ENCODE data around the gene DPP7. TPM values are rescaled to one million over a fixed set of nuclear protein-coding genes. Genes with fewer than 3 reads are reported as not detected.

Gene DPP7
- total and polyA plus RNA-seq, 2 of the 8 experiments (the other 6 are each of a cell fraction or from before 2014, with no cell fraction given): 21.2 to 26.8 TPM

GRCh38 chr9:137086531-137087408 is 27.8 kb downstream of the DPP7 start, which contains the start of gene MAN1B1:
TSS of gene MAN1B1 (plus strand) at chr9:137086985. CDS start at chr9:137087000, 15 bp downstream.
- no peak within 1 kb of the TSS for H3K14ac ChIP-seq (ENCODE audit: insufficient read length)
- no peak within 1 kb of the TSS; the same call in 1 of the 2 replicates for H2AFZ ChIP-seq (ENCODE audit: low read length)
- FAIRE-seq (no peak), DNase-seq (ENCODE audit: low read depth in 1 of 2, low spot score in 2 of 2) (peak; percentile 97 to 99)
- no peak within 1 kb of the TSS for H2BK15ac ChIP-seq (ENCODE audit: low read length)
- CTCF ChIA-PET (ENCODE audit: partially characterized antibody): interaction anchor here (0.7 to 7.8 kb wide), 7 partner anchors 19 to 62 kb away, joined by 3 to 80 read pairs (median 5); partner anchors contain the start of gene SAPCD2
- H3K9me3 ChIP-seq (ENCODE audit: insufficient read depth in 2 of 2, low read depth in 1 of 2, low read length in 1 of 2): no peaks in the 10 kb centered on the region
- H3K36me3 ChIP-seq (ENCODE audit: control insufficient read depth in 2 of 4, insufficient read depth in 4 of 4, low read length in 3 of 4): no peaks in the 10 kb centered on the region; a peak in 1 of 8 replicates
- peak within 1 kb of the TSS; percentile 55 to 81 (median 71) for H3K4me3 ChIP-seq (ENCODE audit: extremely low read depth in 1 of 4, insufficient read depth in 2 of 4, low read depth in 3 of 4, low read length in 4 of 4)
- H2BK5ac ChIP-seq (ENCODE audit: low read depth, low read length): 0 out of 2 replicates have a peak within 1 kb of the TSS, but pooled peaks have one; percentile 60
- H4K8ac ChIP-seq (ENCODE audit: extremely low read depth, insufficient read depth, low read length): peak within 1 kb of the TSS; percentile 87
- H3K4me1 ChIP-seq (replicated peaks in 1 of 4; ENCODE audit: control insufficient read depth in 3 of 4, insufficient read depth in 4 of 4, low read length in 3 of 4): peaks cover 0 to 10% (median 4%) of the 10 kb centered on the region in 4 experiments; a peak in 4 of 7 replicates
- no peak within 1 kb of the TSS for H2BK120ac ChIP-seq (replicated peaks; ENCODE audit: low read depth, low read length)
- peak within 1 kb of the TSS; percentile 48; the same call in 1 of the 2 replicates for H3K18ac ChIP-seq (ENCODE audit: extremely low read depth, low read length)
- peaks cover 12% of the 10 kb centered on the region; the same call in 1 of the 2 replicates for H3K23me2 ChIP-seq (ENCODE audit: low read depth, low read length)
- POLR2A ChIA-PET (ENCODE audit: partially characterized antibody): interaction anchor here (0.8 to 1.8 kb wide), 12 partner anchors 9 to 154 kb away, joined by 3 to 9 read pairs (median 4); partner anchors contain the start of genes NPDC1, SAPCD2, TPRN and TUBB4B
- H3K4ac ChIP-seq (replicated peaks; ENCODE audit: insufficient read length, low read depth, low read length): no peak within 1 kb of the TSS
- H3K27ac ChIP-seq (ENCODE audit: low read depth, low read length): no peak within 1 kb of the TSS
- H3K56ac ChIP-seq (replicated peaks; ENCODE audit: insufficient read length, low read depth, low read length): no peak within 1 kb of the TSS
- peak within 1 kb of the TSS; percentile 40 to 54 (median 49); a peak in 5 of 7 replicates for H3K9ac ChIP-seq (replicated peaks in 1 of 4; ENCODE audit: extremely low read depth in 1 of 4, low read depth in 3 of 4, low read length in 3 of 4)
- H2AK5ac ChIP-seq (ENCODE audit: low read depth, low read length): no peak within 1 kb of the TSS
- H4K91ac ChIP-seq (replicated peaks; ENCODE audit: insufficient read length, low read length): peak within 1 kb of the TSS; percentile 18
- H3K79me1 ChIP-seq (ENCODE audit: low read depth, low read length): no peaks in the 10 kb centered on the region
- no peak within 1 kb of the TSS for H2BK20ac ChIP-seq (ENCODE audit: low read length)
- H4K5ac ChIP-seq (ENCODE audit: insufficient read length, low read depth, low read length): peak within 1 kb of the TSS; percentile 10
- no peak within 1 kb of the TSS for H3K23ac ChIP-seq (ENCODE audit: insufficient read length)
- H3K4me2 ChIP-seq (ENCODE audit: insufficient read depth in 1 of 2, low read depth in 2 of 2, low read length in 2 of 2): peak within 1 kb of the TSS; percentile 83 to 94
- no peaks in the 10 kb centered on the region for H3K79me2 ChIP-seq (ENCODE audit: control insufficient read depth in 1 of 2, insufficient read depth in 2 of 2, low read length in 2 of 2)
- peaks cover 0 to 11% (median 3%) of the 10 kb centered on the region in 4 experiments; a peak in 5 of 7 replicates for H3K27me3 ChIP-seq (replicated peaks in 1 of 4; ENCODE audit: control insufficient read depth in 3 of 4, extremely low read depth in 1 of 4, insufficient read depth in 3 of 4, low read length in 3 of 4)
- WGBS, 2 experiments (ENCODE audit: extremely low coverage in 1 of 2, insufficient coverage in 1 of 2, insufficient read length in 1 of 2, insufficient replicate concordance in 2 of 2, low coverage in 1 of 2, low lambda C conversion rate in 2 of 2, missing lambda C conversion rate in 1 of 2): 1% methylated on average over 84 of the region's 101 CpGs; no CpG with 5 or more reads in 1 of the 2 experiments
- no peaks in the 10 kb centered on the region for H4K20me1 ChIP-seq (replicated peaks in 1 of 2; ENCODE audit: control insufficient read depth in 1 of 2, insufficient read depth in 2 of 2, low read length in 2 of 2)
- no peak within 1 kb of the TSS; the same call in 1 of the 2 replicates for H2BK12ac ChIP-seq (ENCODE audit: low read depth, low read length)
- TF ChIP-seq CREB1 (IDR thresholded peaks at IDR 0.05) (peak; percentile 89), CBX5 (IDR thresholded peaks at IDR 0.05; ENCODE audit: low read depth, low read length) (no peak), CHD2 (IDR thresholded peaks at IDR 0.05; ENCODE audit: low read length) (no peak), PHF8 (conservative IDR thresholded peaks at IDR 0.05; ENCODE audit: low read depth, low read length) (peak; percentile 46), TAF1 (IDR thresholded peaks at IDR 0.05; ENCODE audit: low read depth, low read length) (peak; percentile 82), RXRA (IDR thresholded peaks at IDR 0.05; ENCODE audit: insufficient read depth, low read depth, low read length) (no peak), RAD21 (IDR thresholded peaks at IDR 0.05 in 1 of 2, conservative IDR thresholded peaks at IDR 0.05 in 1 of 2; ENCODE audit: low read depth in 2 of 2, low read length in 2 of 2) (no peak), POLR2AphosphoS5 (IDR thresholded peaks at IDR 0.05; ENCODE audit: low read depth, low read length) (peak; percentile 60; the same call in 1 of the 2 replicates), KDM4A (IDR thresholded peaks at IDR 0.05; ENCODE audit: low read depth, low read length, severe bottlenecking) (peak; percentile 73), TEAD4 (IDR thresholded peaks at IDR 0.05; ENCODE audit: low read depth, low read length) (peak; percentile 19; the same call in 1 of the 2 replicates), POU5F1 (IDR thresholded peaks at IDR 0.05; ENCODE audit: low read depth, low read length) (no peak)
